Mesendoderm (in vitro differentiated cells): ENCODE data around the gene ADGRL3.
"Not testable (repeated sequence)": the region's sequence is repeated elsewhere in the genome, so short reads cannot be mapped to it uniquely, and the experiment has no call there.

Experiments
- DNase-seq: peaks from one replicate; pipeline ENCODE4 v3.0.0; 2013
- H2AK5ac ChIP-seq: 2 replicates; pipeline ENCODE4 v1.6.1; 2013; ENCODE audit warnings: low read length, inconsistent platforms
- H2BK120ac ChIP-seq: 2 replicates; pipeline ENCODE4 v1.6.1; 2013; ENCODE audit warnings: low read depth, mild to moderate bottlenecking, low read length, moderate library complexity, mixed read lengths
- H2BK15ac ChIP-seq: replicated peaks from 2 replicates; pipeline ENCODE4 v1.6.1; 2013; ENCODE audit warnings: low read depth, mild to moderate bottlenecking, moderate library complexity
- H2BK5ac ChIP-seq: 2 replicates; pipeline ENCODE4 v1.6.1; 2013; ENCODE audit warnings: low read length, inconsistent platforms
- H3K18ac ChIP-seq: 2 replicates; pipeline ENCODE4 v1.6.1; 2013; ENCODE audit warnings: mild to moderate bottlenecking, low read length, mixed read lengths
- H3K23ac ChIP-seq: one replicate; pipeline ENCODE4 v1.6.1; 2013; ENCODE audit warnings: low read length
- H3K27ac ChIP-seq: 2 replicates; pipeline ENCODE4 v1.5.1; 2013; ENCODE audit warnings: low read depth, mild to moderate bottlenecking, inconsistent platforms, low read length, moderate library complexity
- H3K27me3 ChIP-seq: 2 replicates; pipeline ENCODE4 v1.6.1; 2013; ENCODE audit warnings: low read length, control low read depth, mild to moderate bottlenecking, inconsistent platforms; ENCODE audit not compliant: insufficient read depth, poor library complexity
- H3K36me3 ChIP-seq: 2 replicates; pipeline ENCODE4 v1.6.1; 2013; ENCODE audit warnings: low read length, inconsistent platforms; ENCODE audit not compliant: control insufficient read depth, insufficient read depth
- H3K4ac ChIP-seq: one replicate; pipeline ENCODE4 v1.6.1; 2013; ENCODE audit warnings: low read depth, mild to moderate bottlenecking, low read length, moderate library complexity
- H3K4me1 ChIP-seq: 2 replicates; pipeline ENCODE4 v1.6.1; 2013; ENCODE audit warnings: low read depth, low read length, inconsistent platforms; ENCODE audit not compliant: control insufficient read depth
- H3K4me2 ChIP-seq: 2 replicates; pipeline ENCODE4 v1.6.1; 2013; ENCODE audit warnings: low read length
- H3K4me3 ChIP-seq: 2 replicates; pipeline ENCODE4 v1.5.1; 2013; ENCODE audit warnings: mild to moderate bottlenecking, low read length
- H3K56ac ChIP-seq: one replicate; pipeline ENCODE4 v1.6.1; 2013; ENCODE audit warnings: low read length
- H3K79me1 ChIP-seq: 2 replicates; pipeline ENCODE4 v1.6.1; 2013; ENCODE audit warnings: low read length, inconsistent platforms
- H3K79me2 ChIP-seq: 2 replicates; pipeline ENCODE4 v1.6.1; 2013; ENCODE audit warnings: mild to moderate bottlenecking, low read length; ENCODE audit not compliant: control insufficient read depth, insufficient read depth
- H3K9ac ChIP-seq: 2 replicates; pipeline ENCODE4 v1.6.1; 2013; ENCODE audit warnings: low read length, inconsistent platforms
- H4K5ac ChIP-seq: one replicate; pipeline ENCODE4 v1.6.1; 2013; ENCODE audit warnings: low read length
- H4K8ac ChIP-seq: one replicate; pipeline ENCODE4 v1.6.1; 2013; ENCODE audit warnings: low read depth, mild to moderate bottlenecking, control low read depth, low read length, moderate library complexity
- WGBS: extraction: QIAGEN DNeasy Blood & Tissue Kit; methylation state at CpG from one replicate; pipeline ENCODE4 v1.1.7; 2013; ENCODE audit warnings: low lambda C conversion rate, missing lambda C conversion rate; ENCODE audit not compliant: insufficient coverage; ENCODE audit errors: extremely low coverage; 5-methylcytosine and 5-hydroxymethylcytosine counted together

The ADGRL3 gene

DNA sequence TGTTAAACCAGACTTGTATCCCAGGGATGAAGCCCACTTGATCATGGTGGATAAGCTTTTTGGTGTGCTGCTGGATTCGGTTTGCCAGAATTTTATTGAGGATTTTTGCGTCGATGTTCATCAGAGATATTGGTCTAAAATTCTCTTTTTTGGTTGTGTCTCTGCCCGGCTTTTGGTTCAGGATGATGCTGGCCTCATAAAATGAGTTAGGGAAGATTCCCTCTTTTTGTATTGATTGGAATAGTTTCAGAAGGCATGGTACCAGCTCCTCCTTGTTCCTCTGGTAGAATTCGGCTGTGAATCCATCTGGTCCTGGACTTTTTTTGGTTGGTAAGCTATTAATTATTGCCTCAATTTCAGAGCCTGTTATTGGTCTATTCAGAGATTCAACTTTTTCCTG, 556.8 kb downstream of the ADGRL3 start:
- H3K27ac ChIP-seq, H3K4me2 ChIP-seq, H2BK120ac ChIP-seq, H3K9ac ChIP-seq, H3K56ac ChIP-seq, H3K79me1 ChIP-seq, H2BK5ac ChIP-seq, H3K4ac ChIP-seq, H3K4me1 ChIP-seq, H2AK5ac ChIP-seq, H3K4me3 ChIP-seq, H3K23ac ChIP-seq, H4K8ac ChIP-seq, H3K79me2 ChIP-seq, DNase-seq, H2BK15ac ChIP-seq, H4K5ac ChIP-seq, H3K27me3 ChIP-seq, H3K18ac ChIP-seq, H3K36me3 ChIP-seq: not testable (repeated sequence)
- WGBS = no CpG with 5 or more reads among the region's 5 CpGs

DNA sequence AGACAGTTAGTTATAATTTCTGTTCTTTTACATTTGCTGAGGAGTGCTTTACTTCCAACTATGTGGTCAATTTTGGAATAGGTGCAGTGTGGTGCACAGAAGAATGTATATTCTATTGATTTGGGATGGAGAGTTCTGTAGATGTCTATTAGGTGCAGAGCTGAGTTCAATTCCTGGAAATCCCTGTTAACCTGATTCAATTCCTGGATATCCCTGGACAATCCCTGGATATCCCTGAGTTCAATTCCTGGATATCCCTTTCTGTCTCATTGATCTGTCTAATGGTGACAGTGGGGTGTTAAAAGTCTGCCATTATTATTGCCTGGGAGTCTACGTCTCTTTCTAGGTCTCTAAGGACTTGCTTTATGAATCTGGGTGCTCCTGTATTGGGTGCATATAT, 557.9 kb downstream of the ADGRL3 start:
- not testable (repeated sequence) for H2AK5ac ChIP-seq, H3K4me3 ChIP-seq, DNase-seq, H2BK15ac ChIP-seq, H3K9ac ChIP-seq, H3K79me2 ChIP-seq, H3K27me3 ChIP-seq, H3K27ac ChIP-seq, H3K18ac ChIP-seq, H3K36me3 ChIP-seq, H4K8ac ChIP-seq, H2BK5ac ChIP-seq, H3K79me1 ChIP-seq, H3K4me2 ChIP-seq, H4K5ac ChIP-seq, H3K4ac ChIP-seq, H3K56ac ChIP-seq, H3K23ac ChIP-seq, H2BK120ac ChIP-seq, H3K4me1 ChIP-seq
- WGBS = no CpG with 5 or more reads among the region's 1 CpG

DNA sequence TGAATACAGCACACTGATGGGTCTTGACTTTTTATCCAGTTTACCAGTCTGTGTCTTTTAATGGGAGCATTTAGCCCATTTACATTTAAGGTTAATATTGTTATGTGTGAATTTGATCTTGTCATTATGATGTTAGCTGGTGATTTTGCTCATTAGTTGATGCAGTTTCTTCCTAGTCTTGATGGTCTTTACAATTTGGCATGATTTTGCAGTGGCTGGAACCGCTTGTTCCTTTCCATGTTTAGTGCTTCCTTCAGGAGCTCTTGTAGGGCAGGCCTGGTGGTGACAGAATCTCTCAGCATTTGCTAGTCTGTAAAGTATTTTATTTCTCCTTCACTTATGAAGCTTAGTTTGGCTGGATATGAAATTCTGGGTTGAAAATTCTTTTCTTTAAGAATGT, 558.5 kb downstream of the ADGRL3 start:
- H3K27ac ChIP-seq, H2BK15ac ChIP-seq, H3K18ac ChIP-seq, H3K27me3 ChIP-seq, H2BK5ac ChIP-seq, H3K23ac ChIP-seq, H3K79me1 ChIP-seq, H3K36me3 ChIP-seq, H3K4me1 ChIP-seq, H3K4me3 ChIP-seq, DNase-seq, H3K79me2 ChIP-seq, H3K4me2 ChIP-seq, H2BK120ac ChIP-seq, H4K8ac ChIP-seq, H2AK5ac ChIP-seq, H3K9ac ChIP-seq, H4K5ac ChIP-seq, H3K56ac ChIP-seq, H3K4ac ChIP-seq: not testable (repeated sequence)
- WGBS = no CpG with 5 or more reads among the region's 1 CpG

DNA sequence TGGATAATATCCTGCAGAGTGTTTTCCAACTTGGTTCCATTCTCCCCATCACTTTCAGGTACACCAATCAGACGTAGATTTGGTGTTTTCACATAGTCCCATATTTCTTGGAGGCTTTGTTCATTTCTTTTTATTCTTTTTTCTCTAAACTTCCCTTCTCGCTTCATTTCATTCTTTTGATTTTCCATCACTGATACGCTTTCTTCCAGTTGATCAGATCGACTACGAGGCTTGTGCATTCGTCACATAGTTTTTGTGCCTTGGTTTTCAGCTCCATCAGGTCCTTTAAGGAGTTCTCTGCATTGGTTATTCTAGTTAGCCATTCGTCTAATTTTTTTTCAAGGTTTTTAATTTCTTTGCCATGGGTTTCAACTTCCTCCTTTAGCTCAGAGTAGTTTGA, 559.1 kb downstream of the ADGRL3 start:
- H4K8ac ChIP-seq, H3K9ac ChIP-seq, H3K27me3 ChIP-seq, H2BK120ac ChIP-seq, H3K4me1 ChIP-seq, H2BK15ac ChIP-seq, H2AK5ac ChIP-seq, H3K4ac ChIP-seq, H4K5ac ChIP-seq, DNase-seq, H3K79me1 ChIP-seq, H2BK5ac ChIP-seq, H3K4me3 ChIP-seq, H3K56ac ChIP-seq, H3K79me2 ChIP-seq, H3K4me2 ChIP-seq, H3K27ac ChIP-seq, H3K23ac ChIP-seq, H3K36me3 ChIP-seq, H3K18ac ChIP-seq: not testable (repeated sequence)
- no CpG with 5 or more reads among the region's 7 CpGs for WGBS

DNA sequence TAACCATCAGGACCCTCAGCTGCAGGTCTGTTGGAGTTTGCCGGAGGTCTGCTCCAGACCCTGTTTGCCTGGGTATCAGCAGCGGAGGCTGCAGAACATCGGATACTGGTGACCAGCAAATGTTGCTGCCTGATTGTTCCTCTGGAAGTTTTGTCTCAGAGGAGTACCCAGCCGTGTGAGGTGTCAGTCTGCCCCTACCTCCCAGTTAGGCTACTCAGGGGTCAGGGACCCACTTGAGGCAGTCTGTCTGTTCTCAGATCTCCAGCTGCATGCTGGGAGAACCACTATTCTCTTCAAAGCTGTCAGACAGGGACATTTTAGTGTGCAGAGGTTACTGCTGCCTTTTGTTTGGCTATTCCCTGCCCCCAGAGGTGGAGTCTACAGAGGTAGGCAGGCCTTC, 559.8 kb downstream of the ADGRL3 start:
- not testable (repeated sequence) for H3K23ac ChIP-seq, H2BK5ac ChIP-seq, H3K27ac ChIP-seq, H4K5ac ChIP-seq, H2AK5ac ChIP-seq, H3K56ac ChIP-seq, H3K27me3 ChIP-seq, H4K8ac ChIP-seq, H3K79me2 ChIP-seq, H3K79me1 ChIP-seq, H3K4me3 ChIP-seq, H3K18ac ChIP-seq, H3K9ac ChIP-seq, H3K4me1 ChIP-seq, H3K4ac ChIP-seq, H3K4me2 ChIP-seq, H2BK120ac ChIP-seq, DNase-seq, H2BK15ac ChIP-seq, H3K36me3 ChIP-seq
- WGBS = no CpG with 5 or more reads among the region's 4 CpGs

DNA sequence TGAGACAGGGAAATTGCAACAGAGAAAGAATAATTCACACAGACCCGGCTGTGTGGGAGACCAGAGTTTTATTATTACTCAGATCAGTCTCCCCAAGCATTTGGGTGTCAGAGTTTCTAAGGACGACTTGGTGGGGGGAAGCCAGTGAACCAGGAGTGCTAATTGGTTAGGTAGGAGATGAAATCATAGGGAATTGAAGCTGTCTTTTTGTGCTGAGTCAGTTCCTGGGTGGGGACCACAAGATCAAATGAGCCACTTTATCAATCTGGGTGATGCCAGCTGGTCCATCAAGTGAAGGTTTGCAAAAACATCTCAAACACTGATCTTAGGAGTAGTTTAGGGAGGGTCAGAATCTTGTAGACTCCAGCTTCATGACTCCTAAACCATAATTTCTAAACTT, 560.7 kb downstream of the ADGRL3 start:
- Histone ChIP-seq H3K23ac (no peak overlapping the region), H3K36me3 (no peaks in the 10 kb centered on the region)
- no CpG with 5 or more reads among the region's 2 CpGs for WGBS

More for the DNA sequence above, 560.7 kb downstream of the ADGRL3 start:
- H3K79me2 ChIP-seq = no peaks in the 10 kb centered on the region
- H3K27ac ChIP-seq = no peak overlapping the region
- H3K4me1 ChIP-seq = no peaks in the 10 kb centered on the region
- H3K27me3 ChIP-seq = no peaks in the 10 kb centered on the region
- no peak overlapping the region for H3K56ac ChIP-seq
- H3K4me2 ChIP-seq = no peak overlapping the region
- H3K4ac ChIP-seq = no peak overlapping the region
- H4K8ac ChIP-seq = no peak overlapping the region
- no peak overlapping the region for H2BK15ac ChIP-seq
- H4K5ac ChIP-seq = no peak overlapping the region
- no peaks in the 10 kb centered on the region for H3K79me1 ChIP-seq
- no peak overlapping the region for H3K9ac ChIP-seq
- H2BK120ac ChIP-seq = no peak overlapping the region
- DNase-seq = no peak
- H2BK5ac ChIP-seq = no peak overlapping the region
- H3K18ac ChIP-seq = no peak overlapping the region
- no peak overlapping the region for H2AK5ac ChIP-seq
- no peak overlapping the region for H3K4me3 ChIP-seq
